ENCODE data around the gene ADRA2A.

The ADRA2A gene

DNA sequence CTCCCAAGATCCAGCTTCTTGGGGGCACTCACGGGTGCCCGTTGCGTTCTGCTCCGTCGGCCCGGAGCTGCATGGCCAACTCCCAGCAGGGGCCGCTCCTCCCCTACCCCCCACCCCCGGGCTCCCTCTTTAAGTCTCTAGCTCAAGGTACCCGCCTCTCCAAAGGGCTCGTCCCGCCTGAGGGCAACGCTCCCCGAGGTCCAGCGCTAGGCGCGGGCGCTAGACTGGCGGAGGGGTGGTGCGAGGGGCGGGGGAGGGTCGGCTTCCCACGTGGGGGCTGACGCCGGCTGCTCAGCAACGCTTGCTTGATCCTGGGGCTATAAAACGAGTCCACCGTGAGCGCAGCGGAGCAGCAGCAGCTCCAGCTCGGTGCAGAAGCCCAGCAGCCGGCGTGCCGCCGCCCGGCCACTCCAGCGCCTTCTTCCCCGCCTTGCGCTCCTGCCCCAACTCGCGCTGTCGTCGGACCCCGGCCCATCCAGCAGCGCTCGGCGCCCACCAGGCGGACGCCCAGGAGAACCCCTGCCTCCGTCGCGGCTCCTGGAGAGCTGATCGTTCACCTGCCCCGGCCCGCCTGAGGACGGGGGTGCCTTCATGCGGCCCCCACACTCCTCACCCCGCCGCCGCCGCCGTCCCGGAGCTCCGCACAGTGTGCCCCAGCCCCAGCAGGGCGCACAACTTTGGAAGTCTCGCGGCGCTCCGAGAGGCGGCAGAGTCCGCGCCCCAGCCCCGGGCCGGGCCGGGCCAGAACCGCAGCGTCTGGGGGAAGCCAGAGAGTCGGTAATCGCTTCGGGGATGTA, at the start of gene ADRA2A:
Gene ADRA2A, plus strand, starts transcription at position 348 of the 797 bp plus-strand sequence. CDS start 968 bp downstream, outside the sequence.
- DNase-seq, result no peak

- DNase-seq, result no peak
These were observed 46.6 kb upstream of the ADRA2A start for GRCh38 chr10:111030042-111030750.

GRCh38 chr10:111034598-111035310, 42.1 kb upstream of the ADRA2A start:
- no peak for DNase-seq

- DNase-seq, result no peak
These were observed 41.3 kb upstream of the ADRA2A start for GRCh38 chr10:111035542-111035941.

GRCh38 chr10:111037858-111038257, 39.0 kb upstream of the ADRA2A start:
- DNase-seq, result no peak

GRCh38 chr10:111039522-111039921, 37.3 kb upstream of the ADRA2A start:
- DNase-seq, result no peak

DNA sequence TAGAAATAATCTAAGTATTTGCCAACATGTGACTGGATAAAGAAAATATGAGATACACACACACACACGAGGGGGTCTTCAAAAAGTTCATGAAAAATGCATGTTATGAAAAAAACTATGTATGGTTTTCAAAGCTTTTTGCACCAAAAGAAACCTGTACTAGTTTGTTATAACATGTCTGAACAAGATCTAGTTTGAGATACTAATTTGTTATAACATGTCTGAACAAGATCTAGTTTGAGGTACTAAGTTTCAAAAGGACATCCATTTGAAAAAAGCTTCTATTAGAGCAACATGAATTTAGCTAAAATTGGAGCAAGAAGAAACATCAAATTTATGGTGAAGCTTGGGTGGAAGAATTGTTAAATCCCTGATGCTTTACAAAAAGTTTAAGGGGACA, 19.8 kb upstream of the ADRA2A start:
- DNase-seq, result no peak

GRCh38 chr10:111063471-111063870, 13.4 kb upstream of the ADRA2A start:
- no peak for DNase-seq

- no peak for DNase-seq
These were observed 4.6 kb upstream of the ADRA2A start for GRCh38 chr10:111072232-111072631.

DNA sequence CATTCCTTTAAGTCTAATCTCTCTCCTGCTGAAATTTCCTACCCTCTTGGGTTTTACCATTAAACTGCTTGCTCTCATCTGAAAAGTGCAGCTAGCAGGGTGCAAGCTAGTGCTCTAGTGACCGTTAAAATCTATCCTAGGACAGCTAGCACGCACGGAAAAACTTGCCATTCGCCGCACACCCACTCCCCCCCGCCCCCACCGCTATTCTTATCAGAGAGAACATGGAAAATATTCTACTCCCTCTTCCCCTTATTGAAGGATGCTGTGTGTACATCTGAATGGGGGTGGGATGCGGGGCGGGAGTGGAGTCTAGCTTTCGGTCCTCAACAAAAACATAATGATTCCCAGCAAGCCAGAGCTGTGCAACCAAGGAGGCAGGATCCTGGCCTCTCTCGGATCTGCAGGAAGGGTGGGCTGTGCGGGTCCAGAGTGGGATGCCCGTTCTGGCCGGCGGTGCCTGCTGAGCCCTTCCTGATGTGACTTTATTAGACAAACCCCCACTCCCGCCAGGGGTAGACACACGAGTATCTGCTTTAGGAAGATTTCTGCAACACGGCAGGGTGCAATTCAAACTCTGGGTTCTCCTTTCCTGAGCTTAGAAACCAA, 1.1 kb upstream of the ADRA2A start:
- DNase-seq, result no peak

DNA sequence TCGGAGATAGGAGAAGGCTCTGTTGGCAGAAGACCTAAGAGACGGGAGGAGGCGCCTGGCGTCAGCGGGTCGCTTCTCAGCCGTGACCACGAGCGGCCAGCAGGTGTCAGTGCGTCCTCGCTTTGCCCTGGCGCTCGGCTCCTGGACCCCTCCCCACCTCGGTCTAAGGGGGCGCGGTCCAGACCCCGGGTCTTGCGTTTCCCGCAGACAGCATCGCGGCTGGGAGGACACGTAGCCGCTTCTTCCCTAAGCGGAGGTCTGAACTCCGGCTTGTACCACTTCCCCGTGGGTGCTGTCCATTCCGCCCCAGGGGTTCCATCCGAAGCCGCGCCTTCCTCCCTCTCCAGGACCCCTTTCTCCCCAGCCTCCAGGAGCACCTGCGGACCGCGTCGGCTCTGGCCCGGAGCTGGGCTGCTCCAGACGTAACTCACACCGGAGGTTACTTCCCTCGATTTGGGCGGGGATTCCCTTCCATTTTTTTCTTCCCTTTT, 593 bp upstream of the ADRA2A start:
- DNase-seq, result peak; percentile 24 to 44

DNA sequence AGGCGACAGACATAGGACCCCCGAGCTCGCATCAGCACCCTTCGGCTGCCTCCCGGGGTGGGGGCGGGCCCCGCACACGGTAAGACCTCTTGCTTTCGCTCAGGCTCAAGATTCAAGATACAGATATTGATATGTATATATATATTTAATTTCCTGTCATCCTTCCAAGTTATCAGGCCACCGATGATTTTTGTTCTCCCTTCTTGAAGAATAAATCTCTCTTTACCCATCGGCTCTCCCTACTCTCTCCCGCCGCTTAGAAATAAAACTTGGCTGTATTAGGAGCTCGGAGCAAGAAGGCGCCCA, 603 bp downstream of the ADRA2A start:
- DNase-seq, result no peak

- no peak for DNase-seq
These were observed 1.1 kb downstream of the ADRA2A start for GRCh38 chr10:111077785-111078504.

DNA sequence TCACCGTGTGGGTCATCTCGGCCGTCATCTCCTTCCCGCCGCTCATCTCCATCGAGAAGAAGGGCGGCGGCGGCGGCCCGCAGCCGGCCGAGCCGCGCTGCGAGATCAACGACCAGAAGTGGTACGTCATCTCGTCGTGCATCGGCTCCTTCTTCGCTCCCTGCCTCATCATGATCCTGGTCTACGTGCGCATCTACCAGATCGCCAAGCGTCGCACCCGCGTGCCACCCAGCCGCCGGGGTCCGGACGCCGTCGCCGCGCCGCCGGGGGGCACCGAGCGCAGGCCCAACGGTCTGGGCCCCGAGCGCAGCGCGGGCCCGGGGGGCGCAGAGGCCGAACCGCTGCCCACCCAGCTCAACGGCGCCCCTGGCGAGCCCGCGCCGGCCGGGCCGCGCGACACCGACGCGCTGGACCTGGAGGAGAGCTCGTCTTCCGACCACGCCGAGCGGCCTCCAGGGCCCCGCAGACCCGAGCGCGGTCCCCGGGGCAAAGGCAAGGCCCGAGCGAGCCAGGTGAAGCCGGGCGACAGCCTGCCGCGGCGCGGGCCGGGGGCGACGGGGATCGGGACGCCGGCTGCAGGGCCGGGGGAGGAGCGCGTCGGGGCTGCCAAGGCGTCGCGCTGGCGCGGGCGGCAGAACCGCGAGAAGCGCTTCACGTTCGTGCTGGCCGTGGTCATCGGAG, 1.8 kb downstream of the ADRA2A start:
- no peak for DNase-seq

GRCh38 chr10:111079241-111079760, 2.5 kb downstream of the ADRA2A start:
- no peak for DNase-seq

- no peak for DNase-seq
These were observed 3.0 kb downstream of the ADRA2A start for GRCh38 chr10:111079781-111080180.

GRCh38 chr10:111080224-111080623, 3.4 kb downstream of the ADRA2A start:
- no peak for DNase-seq

DNA sequence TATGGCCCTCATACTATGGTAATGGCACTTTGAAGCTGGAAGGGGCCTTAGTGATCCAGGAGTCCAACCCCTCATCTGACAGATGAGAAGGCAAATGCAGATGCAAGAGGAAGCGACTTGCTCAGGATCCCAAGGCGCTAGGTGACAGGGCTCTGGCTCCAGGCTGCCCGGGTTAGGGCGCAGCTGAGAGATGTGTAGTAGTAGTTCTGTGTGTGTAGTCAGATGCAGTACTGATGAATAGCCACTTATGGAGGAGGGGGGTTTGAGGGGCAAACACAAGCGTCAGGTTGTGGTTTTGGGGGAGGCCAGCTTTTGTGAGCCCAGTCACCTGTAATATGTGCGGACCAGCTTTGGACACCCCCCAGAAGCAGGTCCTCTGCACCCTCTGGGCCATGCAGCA, 4.8 kb downstream of the ADRA2A start:
- no peak for DNase-seq

GRCh38 chr10:111082102-111082975, 5.5 kb downstream of the ADRA2A start:
- no peak for DNase-seq

GRCh38 chr10:111083222-111084095, 6.6 kb downstream of the ADRA2A start:
- no peak for DNase-seq

All from activated CD4-positive, alpha-beta T cell treated with anti-CD3 and anti-CD28 coated beads, Interleukin-2, amount 50 U/mL, for 4 hours (primary cell).